SKM-1 (cell line): ENCODE data around the gene FILIP1.

Experiments
- DNase-seq: peaks from one replicate; lab custom pipeline; 2025; ENCODE audit not compliant: unreplicated experiment; lab: John Stamatoyannopoulos, UW

FILIP1 gene

GRCh38 chr6:75382634-75382900, 111.0 kb downstream of the FILIP1 start:
- no peak for DNase-seq

GRCh38 chr6:75381877-75382633, 111.5 kb downstream of the FILIP1 start:
- no peak for DNase-seq

GRCh38 chr6:75379536-75379935, 114.1 kb downstream of the FILIP1 start:
- no peak for DNase-seq

GRCh38 chr6:75378101-75378500, 115.5 kb downstream of the FILIP1 start:
- no peak for DNase-seq

- no peak for DNase-seq
Measured at GRCh38 chr6:75377386-75377785, 116.2 kb downstream of the FILIP1 start.

GRCh38 chr6:75376347-75377024, 117.1 kb downstream of the FILIP1 start:
- DNase-seq = no peak

- no peak for DNase-seq
Measured at GRCh38 chr6:75374961-75375400, 118.6 kb downstream of the FILIP1 start.

- DNase-seq = no peak
Measured at GRCh38 chr6:75372884-75373283, 120.7 kb downstream of the FILIP1 start.

- no peak for DNase-seq
Measured at GRCh38 chr6:75370011-75370410, 123.6 kb downstream of the FILIP1 start.

- no peak for DNase-seq
Measured at GRCh38 chr6:75368864-75369402, 124.7 kb downstream of the FILIP1 start.

GRCh38 chr6:75368151-75368779, 125.3 kb downstream of the FILIP1 start:
- no peak for DNase-seq

GRCh38 chr6:75363304-75363703, 130.3 kb downstream of the FILIP1 start:
- no peak for DNase-seq

- DNase-seq = no peak
Measured at GRCh38 chr6:75353644-75354043, 140.0 kb downstream of the FILIP1 start.

GRCh38 chr6:75351570-75351969, 142.0 kb downstream of the FILIP1 start:
- no peak for DNase-seq

GRCh38 chr6:75350808-75351207, 142.8 kb downstream of the FILIP1 start:
- DNase-seq = no peak

- no peak for DNase-seq
Measured at GRCh38 chr6:75350156-75350555, 143.4 kb downstream of the FILIP1 start.

GRCh38 chr6:75349262-75349984, 144.2 kb downstream of the FILIP1 start:
- no peak for DNase-seq

GRCh38 chr6:75348882-75349261, 144.7 kb downstream of the FILIP1 start:
- DNase-seq = no peak

- no peak for DNase-seq
Measured at GRCh38 chr6:75347898-75348610, 145.5 kb downstream of the FILIP1 start.

- DNase-seq = no peak
Measured at GRCh38 chr6:75345413-75345812, 148.2 kb downstream of the FILIP1 start.

GRCh38 chr6:75344455-75344854, 149.1 kb downstream of the FILIP1 start:
- no peak for DNase-seq
